Body of pancreas (tissue), 4 donors: ENCODE results near the gene CRACR2B.
A peak's percentile ranks its signal among the peaks of the same experiment; 100 is the strongest.

Experiments
- POLR2A ChIP-seq, 3 donors: fragments of 450-650 bp; IDR thresholded peaks; one replicate each; pipeline ENCODE4 v1.6.1; 2016; ENCODE audit warnings: antibody characterized with exemption in 3 of 3, mild to moderate bottlenecking in 2 of 3
- TF ChIP-seq, protein P1 (sequence below), 7 experiments: fragments of 450-650 bp in 4 of 7; fragments of 200-600 bp in 3 of 7; sonication (generic) in 3 of 7; IDR thresholded peaks; one replicate each; pipeline ENCODE4 v1.5.1; 2016 to 2019; ENCODE audit warnings: antibody characterized with exemption in 7 of 7

GRCh38 chr11:819129-819931 lies 8.4 kb upstream of the CRACR2B start:
- TF ChIP-seq, protein P1, sequence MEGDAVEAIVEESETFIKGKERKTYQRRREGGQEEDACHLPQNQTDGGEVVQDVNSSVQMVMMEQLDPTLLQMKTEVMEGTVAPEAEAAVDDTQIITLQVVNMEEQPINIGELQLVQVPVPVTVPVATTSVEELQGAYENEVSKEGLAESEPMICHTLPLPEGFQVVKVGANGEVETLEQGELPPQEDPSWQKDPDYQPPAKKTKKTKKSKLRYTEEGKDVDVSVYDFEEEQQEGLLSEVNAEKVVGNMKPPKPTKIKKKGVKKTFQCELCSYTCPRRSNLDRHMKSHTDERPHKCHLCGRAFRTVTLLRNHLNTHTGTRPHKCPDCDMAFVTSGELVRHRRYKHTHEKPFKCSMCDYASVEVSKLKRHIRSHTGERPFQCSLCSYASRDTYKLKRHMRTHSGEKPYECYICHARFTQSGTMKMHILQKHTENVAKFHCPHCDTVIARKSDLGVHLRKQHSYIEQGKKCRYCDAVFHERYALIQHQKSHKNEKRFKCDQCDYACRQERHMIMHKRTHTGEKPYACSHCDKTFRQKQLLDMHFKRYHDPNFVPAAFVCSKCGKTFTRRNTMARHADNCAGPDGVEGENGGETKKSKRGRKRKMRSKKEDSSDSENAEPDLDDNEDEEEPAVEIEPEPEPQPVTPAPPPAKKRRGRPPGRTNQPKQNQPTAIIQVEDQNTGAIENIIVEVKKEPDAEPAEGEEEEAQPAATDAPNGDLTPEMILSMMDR (IDR thresholded peaks at IDR 0.05): peak in 5 of 7 experiments; percentile 7 to 44 (median 39)
- TF ChIP-seq POLR2A (IDR thresholded peaks at IDR 0.05): peak; percentile 69 to 97 (median 72)
